Measurements from ENCODE around the gene GRK5.

The GRK5 gene

DNA sequence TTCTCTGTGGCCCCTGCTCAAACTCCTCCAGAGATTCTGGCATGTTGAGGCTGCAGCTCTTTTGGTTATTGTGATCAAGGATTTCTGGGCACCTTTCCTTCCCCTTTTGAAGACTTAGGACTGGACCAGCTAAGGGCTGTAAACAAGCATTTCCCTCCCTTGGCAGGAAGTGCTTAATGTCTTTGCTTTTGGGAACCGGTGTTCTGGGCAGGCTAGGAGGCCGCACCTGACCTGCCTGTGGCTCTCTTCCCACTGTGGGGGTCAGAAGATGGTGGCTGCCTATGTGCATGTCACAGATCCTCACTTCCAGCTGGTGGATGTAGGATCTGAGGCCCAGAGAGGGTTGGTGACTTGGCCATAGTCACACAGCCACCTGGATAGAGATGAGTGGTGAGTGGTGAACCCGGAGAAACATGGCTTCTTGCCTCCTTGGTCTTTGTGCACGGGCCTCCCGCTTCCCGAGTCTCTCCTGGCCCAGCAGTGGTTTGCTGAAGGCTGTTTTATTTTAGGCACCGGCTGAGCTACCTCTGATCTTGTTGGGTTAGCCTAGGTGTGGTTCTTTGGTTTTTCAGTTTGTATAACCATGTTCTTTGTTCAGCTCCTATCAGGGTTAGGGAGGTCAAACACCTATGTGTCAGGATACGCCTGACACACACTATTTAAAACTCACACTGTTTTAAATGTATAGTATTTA is 82.0 kb downstream of the GRK5 start:
- Histone ChIP-seq H3K9me3 (ENCODE audit: insufficient read depth, low read depth, low read length) (peaks cover 2% of the 10 kb centered on the region), H4K91ac (ENCODE audit: low read depth, low read length) (peak overlapping the region; percentile 4), H2AK5ac (ENCODE audit: low read length) (no peak overlapping the region), H3K4me3 (ENCODE audit: low read depth, low read length) (no peak overlapping the region), H4K8ac (ENCODE audit: low read depth, low read length) (no peak overlapping the region), H2BK120ac (ENCODE audit: insufficient read depth, low read length, poor library complexity) (no peak overlapping the region), H3K4me1 (ENCODE audit: control insufficient read depth in 1 of 2, insufficient read depth in 2 of 2, low read length in 2 of 2) (peaks cover 9 to 16% of the 10 kb centered on the region in 2 experiments), H2AFZ (ENCODE audit: insufficient read depth, low read length, poor library complexity) (peak overlapping the region; percentile 2), H3K36me3 (ENCODE audit: control insufficient read depth in 1 of 2, insufficient read depth in 2 of 2, low read length in 2 of 2) (no peaks in the 10 kb centered on the region), H3K4ac (ENCODE audit: low read depth, low read length) (peak overlapping the region; percentile 0), H3K9ac (ENCODE audit: low read length) (no peak overlapping the region), H3K14ac (ENCODE audit: low read length) (peak overlapping the region; percentile 11), H3K79me2 (ENCODE audit: control insufficient read depth, insufficient read depth, low read length, poor library complexity) (no peaks in the 10 kb centered on the region), H2BK12ac (ENCODE audit: low read length) (no peak overlapping the region), H3K18ac (ENCODE audit: low read length) (no peak overlapping the region), H3K4me2 (ENCODE audit: low read length) (no peak overlapping the region), H3K27ac (ENCODE audit: low read depth, low read length) (no peak overlapping the region), H3K27me3 (ENCODE audit: insufficient read depth, low read length) (no peaks in the 10 kb centered on the region), H3K23ac (ENCODE audit: low read length) (no peak overlapping the region), H3K79me1 (ENCODE audit: low read length) (peaks cover 2% of the 10 kb centered on the region), H2BK5ac (ENCODE audit: low read depth, low read length, poor library complexity) (no peak overlapping the region), H4K12ac (ENCODE audit: low read depth, low read length) (no peak overlapping the region)
- no CpG with 5 or more reads among the region's 8 CpGs for WGBS (ENCODE audit: extremely low coverage, insufficient coverage, insufficient read length)
- no peak for DNase-seq

DNA sequence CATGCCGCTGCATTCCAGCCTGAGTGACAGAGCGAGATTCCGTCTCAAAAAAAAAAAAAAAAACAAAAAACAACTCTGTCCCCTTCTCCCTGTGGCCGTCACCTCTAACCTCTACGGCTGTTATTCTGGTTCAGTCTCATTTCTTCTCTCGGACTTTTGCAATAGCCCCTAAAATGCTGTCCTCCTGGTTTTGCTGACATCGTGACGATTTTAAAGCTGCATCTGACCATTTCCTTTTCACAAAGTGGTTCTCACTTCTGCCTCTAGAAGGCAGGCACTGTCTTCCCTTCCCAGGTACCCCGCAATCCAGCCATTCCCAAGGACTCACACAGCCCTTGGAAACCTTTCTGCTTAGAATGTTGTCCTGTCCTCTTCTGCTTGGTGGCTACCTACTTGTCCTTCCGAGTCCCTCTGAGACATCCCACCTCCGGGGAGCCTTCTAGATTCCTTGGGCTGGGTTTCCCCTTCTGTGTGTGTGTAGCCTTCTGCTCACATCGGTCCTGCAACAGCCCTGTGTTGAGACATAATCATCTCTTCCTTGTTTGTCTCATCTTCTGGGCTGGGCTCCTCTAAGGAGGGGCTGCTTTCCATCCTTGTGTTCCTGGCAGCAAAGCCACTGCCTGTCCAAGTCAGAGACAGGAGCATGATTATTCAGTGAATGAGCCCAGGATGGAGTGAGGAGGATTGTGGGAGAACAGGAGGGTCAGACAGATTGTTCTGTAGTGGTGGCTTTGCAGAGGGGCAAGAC is 83.1 kb downstream of the GRK5 start:
- H2AK5ac ChIP-seq (ENCODE audit: low read length) = peak overlapping the region; percentile 18
- no peak overlapping the region for H3K18ac ChIP-seq (ENCODE audit: low read length)
- no CpG with 5 or more reads among the region's 12 CpGs for WGBS (ENCODE audit: extremely low coverage, insufficient coverage, insufficient read length)

GRCh38 chr10:119291223-119291900 is 84.0 kb downstream of the GRK5 start:
- H3K4me2 ChIP-seq (ENCODE audit: low read length) = no peak overlapping the region
- WGBS (ENCODE audit: extremely low coverage, insufficient coverage, insufficient read length) = no CpG with 5 or more reads among the region's 6 CpGs
- H2BK12ac ChIP-seq (ENCODE audit: low read length) = no peak overlapping the region
- H3K4me3 ChIP-seq (ENCODE audit: low read depth, low read length) = no peak overlapping the region
- H4K8ac ChIP-seq (ENCODE audit: low read depth, low read length) = no peak overlapping the region
- no peak overlapping the region for H4K91ac ChIP-seq (ENCODE audit: low read depth, low read length)
- H3K79me1 ChIP-seq (ENCODE audit: low read length) = peaks cover 2% of the 10 kb centered on the region
- DNase-seq = no peak
- no peak overlapping the region for H4K12ac ChIP-seq (ENCODE audit: low read depth, low read length)
- no peaks in the 10 kb centered on the region for H3K79me2 ChIP-seq (ENCODE audit: control insufficient read depth, insufficient read depth, low read length, poor library complexity)
- H2AFZ ChIP-seq (ENCODE audit: insufficient read depth, low read length, poor library complexity) = no peak overlapping the region
- H2BK5ac ChIP-seq (ENCODE audit: low read depth, low read length, poor library complexity) = no peak overlapping the region
- H3K27me3 ChIP-seq (ENCODE audit: insufficient read depth, low read length) = no peaks in the 10 kb centered on the region
- no peak overlapping the region for H3K23ac ChIP-seq (ENCODE audit: low read length)
- H3K36me3 ChIP-seq (ENCODE audit: control insufficient read depth in 1 of 2, insufficient read depth in 2 of 2, low read length in 2 of 2) = no peaks in the 10 kb centered on the region
- H3K14ac ChIP-seq (ENCODE audit: low read length) = no peak overlapping the region
- no peak overlapping the region for H3K4ac ChIP-seq (ENCODE audit: low read depth, low read length)
- H3K27ac ChIP-seq (ENCODE audit: low read depth, low read length) = no peak overlapping the region
- H3K4me1 ChIP-seq (ENCODE audit: control insufficient read depth in 1 of 2, insufficient read depth in 2 of 2, low read length in 2 of 2) = peaks cover 9 to 16% of the 10 kb centered on the region in 2 experiments
- H3K9me3 ChIP-seq (ENCODE audit: insufficient read depth, low read depth, low read length) = peaks cover 2% of the 10 kb centered on the region
- no peak overlapping the region for H2BK120ac ChIP-seq (ENCODE audit: insufficient read depth, low read length, poor library complexity)
- no peak overlapping the region for H3K9ac ChIP-seq (ENCODE audit: low read length)
- no peak overlapping the region for H3K18ac ChIP-seq (ENCODE audit: low read length)
- H2AK5ac ChIP-seq (ENCODE audit: low read length) = no peak overlapping the region

More for the DNA sequence above, 83.1 kb downstream of the GRK5 start:
- H3K27me3 ChIP-seq (ENCODE audit: insufficient read depth, low read length) = no peaks in the 10 kb centered on the region
- peaks cover 2% of the 10 kb centered on the region for H3K79me1 ChIP-seq (ENCODE audit: low read length)
- H2BK5ac ChIP-seq (ENCODE audit: low read depth, low read length, poor library complexity) = no peak overlapping the region
- peaks cover 9 to 16% of the 10 kb centered on the region in 2 experiments for H3K4me1 ChIP-seq (ENCODE audit: control insufficient read depth in 1 of 2, insufficient read depth in 2 of 2, low read length in 2 of 2)
- peak overlapping the region; percentile 30 for H4K91ac ChIP-seq (ENCODE audit: low read depth, low read length)
- no peak overlapping the region for H3K9ac ChIP-seq (ENCODE audit: low read length)
- H3K9me3 ChIP-seq (ENCODE audit: insufficient read depth, low read depth, low read length) = peaks cover 2% of the 10 kb centered on the region
- H3K36me3 ChIP-seq (ENCODE audit: control insufficient read depth in 1 of 2, insufficient read depth in 2 of 2, low read length in 2 of 2) = no peaks in the 10 kb centered on the region
- H2BK120ac ChIP-seq (ENCODE audit: insufficient read depth, low read length, poor library complexity) = no peak overlapping the region
- H3K4me3 ChIP-seq (ENCODE audit: low read depth, low read length) = no peak overlapping the region
- no peaks in the 10 kb centered on the region for H3K79me2 ChIP-seq (ENCODE audit: control insufficient read depth, insufficient read depth, low read length, poor library complexity)
- no peak overlapping the region for H3K23ac ChIP-seq (ENCODE audit: low read length)
- no peak overlapping the region for H4K12ac ChIP-seq (ENCODE audit: low read depth, low read length)
- no peak overlapping the region for H2AFZ ChIP-seq (ENCODE audit: insufficient read depth, low read length, poor library complexity)
- no peak overlapping the region for H3K4me2 ChIP-seq (ENCODE audit: low read length)
- no peak overlapping the region for H3K4ac ChIP-seq (ENCODE audit: low read depth, low read length)
- H4K8ac ChIP-seq (ENCODE audit: low read depth, low read length) = no peak overlapping the region
- H3K27ac ChIP-seq (ENCODE audit: low read depth, low read length) = no peak overlapping the region
- H3K14ac ChIP-seq (ENCODE audit: low read length) = no peak overlapping the region
- peak; percentile 87 to 96 for DNase-seq
- H2BK12ac ChIP-seq (ENCODE audit: low read length) = peak overlapping the region; percentile 7

GRCh38 chr10:119292968-119293760 is 85.8 kb downstream of the GRK5 start:
- Histone ChIP-seq H3K23ac (ENCODE audit: low read length) (no peak overlapping the region), H2BK120ac (ENCODE audit: insufficient read depth, low read length, poor library complexity) (no peak overlapping the region), H4K91ac (ENCODE audit: low read depth, low read length) (no peak overlapping the region), H3K79me1 (ENCODE audit: low read length) (peaks cover 2% of the 10 kb centered on the region), H4K8ac (ENCODE audit: low read depth, low read length) (no peak overlapping the region), H3K4me3 (ENCODE audit: low read depth, low read length) (no peak overlapping the region), H2AK5ac (ENCODE audit: low read length) (no peak overlapping the region), H3K27ac (ENCODE audit: low read depth, low read length) (no peak overlapping the region), H4K12ac (ENCODE audit: low read depth, low read length) (no peak overlapping the region), H2BK5ac (ENCODE audit: low read depth, low read length, poor library complexity) (no peak overlapping the region), H2AFZ (ENCODE audit: insufficient read depth, low read length, poor library complexity) (no peak overlapping the region), H3K4me2 (ENCODE audit: low read length) (no peak overlapping the region), H3K9me3 (ENCODE audit: insufficient read depth, low read depth, low read length) (peaks cover 3% of the 10 kb centered on the region), H3K18ac (ENCODE audit: low read length) (no peak overlapping the region), H3K79me2 (ENCODE audit: control insufficient read depth, insufficient read depth, low read length, poor library complexity) (no peaks in the 10 kb centered on the region), H3K4ac (ENCODE audit: low read depth, low read length) (no peak overlapping the region), H3K9ac (ENCODE audit: low read length) (no peak overlapping the region), H3K14ac (ENCODE audit: low read length) (no peak overlapping the region), H3K4me1 (ENCODE audit: control insufficient read depth in 1 of 2, insufficient read depth in 2 of 2, low read length in 2 of 2) (peaks cover 9 to 16% of the 10 kb centered on the region in 2 experiments), H2BK12ac (ENCODE audit: low read length) (no peak overlapping the region), H3K36me3 (ENCODE audit: control insufficient read depth in 1 of 2, insufficient read depth in 2 of 2, low read length in 2 of 2) (no peaks in the 10 kb centered on the region), H3K27me3 (ENCODE audit: insufficient read depth, low read length) (no peaks in the 10 kb centered on the region)
- DNase-seq = no peak
- no CpG with 5 or more reads among the region's 11 CpGs for WGBS (ENCODE audit: extremely low coverage, insufficient coverage, insufficient read length)
